HepG2 (cell line): ENCODE measurements around the gene IMPDH1. TPM values are rescaled to one million over a fixed set of nuclear protein-coding genes. Genes with fewer than 3 reads are reported as not detected.

ENCODE experiments used
- ARNT ChIP-seq: fragments of 450-650 bp; IDR thresholded peaks from 2 replicates; pipeline ENCODE4 v1.6.1; 2017
- ATF5 ChIP-seq: sonication (generic); formaldehyde crosslinking; IDR thresholded peaks from 2 replicates; pipeline ENCODE4 v1.4.0; 2020; ENCODE audit warnings: mild to moderate bottlenecking, low read depth, missing genetic modification reagents
- ATF7 ChIP-seq, 2 experiments: fragments of 450-650 bp in 1 of 2; sonication (generic) in 1 of 2; formaldehyde crosslinking in 1 of 2; IDR thresholded peaks; 2 replicates each; pipeline versions ENCODE4 v1.4.0 to v1.6.1; 2016 to 2020; ENCODE audit warnings: antibody characterized with exemption in 1 of 2, mild to moderate bottlenecking in 1 of 2, missing genetic modification reagents in 1 of 2
- HNF1A ChIP-seq, 2 experiments: sonication (generic) in 1 of 2; formaldehyde crosslinking in 1 of 2; IDR thresholded peaks; 2 replicates each; pipeline versions ENCODE4 v1.4.0 to v1.6.1; 2016 to 2020; ENCODE audit warnings: borderline replicate concordance in 1 of 2, low read depth in 1 of 2, mild to moderate bottlenecking in 1 of 2, missing genetic modification reagents in 1 of 2
- HNF4G ChIP-seq, 2 experiments: sonication (generic) in 1 of 2; formaldehyde crosslinking in 1 of 2; IDR thresholded peaks; 2 replicates each; pipeline versions ENCODE4 v1.4.0 to v1.6.1; 2011 to 2020; ENCODE audit warnings: borderline replicate concordance in 2 of 2, low read depth in 2 of 2, mild to moderate bottlenecking in 2 of 2, low read length in 1 of 2, missing genetic modification reagents in 1 of 2, moderate library complexity in 1 of 2
- ISX ChIP-seq: sonication (generic); formaldehyde crosslinking; conservative IDR thresholded peaks from 2 replicates; pipeline ENCODE4 v1.5.0; 2020; ENCODE audit warnings: missing genetic modification reagents
- KLF9 ChIP-seq: IDR thresholded peaks from 2 replicates; pipeline ENCODE4 v1.6.1; 2016; ENCODE audit warnings: low read depth
- POLR2AphosphoS5 ChIP-seq: IDR thresholded peaks from 2 replicates; pipeline ENCODE4 v1.6.1; 2012; ENCODE audit warnings: low read depth, low read length
- PRMT3 ChIP-seq: sonication (generic); formaldehyde crosslinking; IDR thresholded peaks from 2 replicates; pipeline ENCODE4 v1.8.1; 2022; ENCODE audit warnings: low read depth, mild to moderate bottlenecking, moderate library complexity, missing genetic modification reagents, borderline replicate concordance
- SNAPC5 ChIP-seq: sonication (generic); formaldehyde crosslinking; IDR thresholded peaks from 2 replicates; pipeline ENCODE4 v1.8.1; 2023; ENCODE audit warnings: mild to moderate bottlenecking, missing genetic modification reagents, borderline replicate concordance
- SUZ12 ChIP-seq: fragments of 150-350 bp; IDR thresholded peaks from 2 replicates; pipeline ENCODE4 v1.6.1; 2014; ENCODE audit warnings: low read depth, low read length
- TEF ChIP-seq: sonication (generic); formaldehyde crosslinking; IDR thresholded peaks from 2 replicates; pipeline ENCODE4 v1.5.0; 2020; ENCODE audit warnings: missing genetic modification reagents
- YY1 ChIP-seq: IDR thresholded peaks from 2 replicates; pipeline ENCODE4 v1.6.1; 2011; ENCODE audit warnings: low read length, low read depth, moderate library complexity, mild to moderate bottlenecking; ENCODE audit not compliant: insufficient read depth, insufficient replicate concordance
- ZNF235 ChIP-seq: sonication (generic); formaldehyde crosslinking; IDR thresholded peaks from 2 replicates; pipeline ENCODE4 v1.8.1; 2023; ENCODE audit warnings: mild to moderate bottlenecking, missing genetic modification reagents, borderline replicate concordance
- ZNF468 ChIP-seq: sonication (generic); formaldehyde crosslinking; IDR thresholded peaks from 2 replicates; pipeline ENCODE4 v1.8.0; 2022; ENCODE audit warnings: mild to moderate bottlenecking, moderate library complexity, missing genetic modification reagents
- ZNF501 ChIP-seq: sonication (generic); formaldehyde crosslinking; IDR thresholded peaks from 2 replicates; pipeline ENCODE4 v1.5.1; 2020; ENCODE audit warnings: mild to moderate bottlenecking, moderate library complexity, missing genetic modification reagents
- ZNF569 ChIP-seq: sonication (generic); formaldehyde crosslinking; IDR thresholded peaks from 2 replicates; pipeline ENCODE4 v1.5.0; 2020; ENCODE audit warnings: mild to moderate bottlenecking, missing genetic modification reagents, moderate library complexity, borderline replicate concordance
- ZNF720 ChIP-seq: sonication (generic); formaldehyde crosslinking; IDR thresholded peaks from 2 replicates; pipeline ENCODE4 v1.4.0; 2020; ENCODE audit warnings: missing genetic modification reagents
- ZSCAN20 ChIP-seq: sonication (generic); formaldehyde crosslinking; IDR thresholded peaks from 2 replicates; pipeline ENCODE4 v1.4.0; 2020; ENCODE audit warnings: missing genetic modification reagents, mild to moderate bottlenecking, borderline replicate concordance
- polyA plus RNA-seq, 8 experiments: library from polyadenylated mRNA; depleted of rRNA in 3 of 8; stranded (reverse) in 7 of 8; unstranded in 1 of 8; fragments of >200 nt; fragmentation: Illumina TruSeq in 4 of 8; extraction: Trizol in 4 of 8; gene quantifications; 2 replicates each; pipeline versions ENCODE4 v1.2.1 to v1.2.3, GENCODE V29; 2011 to 2016; ENCODE audit warnings: low read depth in 4 of 8, missing spikeins in 1 of 8, mixed read lengths in 1 of 8; ENCODE audit not compliant: insufficient read depth in 1 of 8
- total RNA-seq, 5 experiments: library from RNA; depleted of rRNA; stranded (reverse); fragments of >200 nt; fragmentation: Illumina TruSeq; extraction: Trizol; gene quantifications; 2 replicates each; pipeline ENCODE4 v1.2.3, GENCODE V29; 2016; ENCODE audit warnings: low read depth in 1 of 5
- TF ChIP-seq, protein P1 (sequence below): sonication (generic); formaldehyde crosslinking; IDR thresholded peaks from 2 replicates; pipeline ENCODE4 v1.4.0; 2020; ENCODE audit warnings: missing genetic modification reagents

Gene IMPDH1
- total and polyA plus RNA-seq, 2 of the 13 experiments (the other 11 are each of a cell fraction or from before 2014, with no cell fraction given) = 22.8 to 34.0 TPM

DNA sequence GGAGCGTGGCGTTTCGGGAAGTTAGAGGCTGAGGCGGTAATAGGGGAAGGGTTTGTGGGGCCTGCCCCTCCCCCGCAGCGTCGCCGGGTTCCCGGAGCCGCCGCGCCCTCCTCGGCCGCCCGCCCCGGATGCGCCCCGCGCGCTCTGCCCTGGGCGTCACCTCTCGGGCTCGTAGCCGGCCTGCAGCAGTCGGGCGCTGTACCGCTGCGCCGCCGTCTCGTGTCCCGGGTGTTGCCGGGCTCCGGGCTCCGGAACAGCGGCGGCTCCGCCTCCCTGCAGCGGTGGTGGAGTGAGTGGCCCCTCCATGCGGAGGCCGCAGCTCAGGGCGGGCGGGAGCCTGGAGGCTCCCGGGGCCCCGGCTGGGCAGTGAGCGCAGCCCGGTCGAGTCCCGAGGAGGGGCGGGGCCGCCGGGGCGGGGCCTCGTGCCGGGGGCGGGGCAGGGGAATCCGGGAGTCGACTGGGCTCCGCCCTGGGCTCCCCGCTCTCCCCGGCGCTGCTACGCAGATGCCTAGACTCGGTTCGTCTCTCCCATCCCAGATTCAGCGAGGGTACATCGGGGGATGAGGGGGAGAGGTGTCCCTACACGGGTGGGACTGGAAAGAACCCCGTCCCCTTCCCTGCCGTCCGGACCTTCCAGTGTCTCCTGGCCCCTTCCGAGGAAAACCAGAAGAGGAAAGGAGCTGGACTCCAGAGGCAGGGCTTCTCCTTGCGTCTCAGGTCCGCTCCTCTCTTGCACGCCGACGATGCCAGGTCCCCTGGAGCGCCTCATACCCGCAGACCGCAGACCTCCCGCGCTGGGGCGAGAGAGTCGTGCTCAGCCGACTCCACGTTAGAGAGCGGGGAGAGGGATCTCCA, at the start of gene IMPDH1 (continued):
- TF ChIP-seq, protein P1, sequence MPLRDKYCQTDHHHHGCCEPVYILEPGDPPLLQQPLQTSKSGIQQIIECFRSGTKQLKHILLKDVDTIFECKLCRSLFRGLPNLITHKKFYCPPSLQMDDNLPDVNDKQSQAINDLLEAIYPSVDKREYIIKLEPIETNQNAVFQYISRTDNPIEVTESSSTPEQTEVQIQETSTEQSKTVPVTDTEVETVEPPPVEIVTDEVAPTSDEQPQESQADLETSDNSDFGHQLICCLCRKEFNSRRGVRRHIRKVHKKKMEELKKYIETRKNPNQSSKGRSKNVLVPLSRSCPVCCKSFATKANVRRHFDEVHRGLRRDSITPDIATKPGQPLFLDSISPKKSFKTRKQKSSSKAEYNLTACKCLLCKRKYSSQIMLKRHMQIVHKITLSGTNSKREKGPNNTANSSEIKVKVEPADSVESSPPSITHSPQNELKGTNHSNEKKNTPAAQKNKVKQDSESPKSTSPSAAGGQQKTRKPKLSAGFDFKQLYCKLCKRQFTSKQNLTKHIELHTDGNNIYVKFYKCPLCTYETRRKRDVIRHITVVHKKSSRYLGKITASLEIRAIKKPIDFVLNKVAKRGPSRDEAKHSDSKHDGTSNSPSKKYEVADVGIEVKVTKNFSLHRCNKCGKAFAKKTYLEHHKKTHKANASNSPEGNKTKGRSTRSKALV (CRISPR knock-in tag) = 0 out of 2 replicates have a peak, but pooled peaks have one; percentile 46
- no peak for TF ChIP-seq ATF7 (IDR thresholded peaks at IDR 0.05)
- no peak for TF ChIP-seq ATF7 (CRISPR knock-in tag; IDR thresholded peaks at IDR 0.05)
- TF ChIP-seq TEF (CRISPR knock-in tag) = no peak
- TF ChIP-seq ZNF235 = peak; percentile 81
- no peak for TF ChIP-seq ZNF569 (CRISPR knock-in tag)
- TF ChIP-seq ZNF720 = no peak
- TF ChIP-seq PRMT3 = no peak
- TF ChIP-seq ZSCAN20 (CRISPR knock-in tag) = peak; percentile 40; the same call in 1 of the 2 replicates
- no peak for TF ChIP-seq ARNT
- peak; percentile 33; the same call in 1 of the 2 replicates for TF ChIP-seq POLR2AphosphoS5
- TF ChIP-seq SUZ12 = no peak
- TF ChIP-seq KLF9 (CRISPR knock-in tag) = no peak
- TF ChIP-seq HNF1A (IDR thresholded peaks at IDR 0.05; ENCODE audit: low read depth) = no peak
- TF ChIP-seq HNF1A (CRISPR knock-in tag; IDR thresholded peaks at IDR 0.05; ENCODE audit: borderline replicate concordance) = no peak
- TF ChIP-seq ZNF501 (CRISPR knock-in tag) = no peak
- no peak for TF ChIP-seq ISX
- TF ChIP-seq HNF4G (IDR thresholded peaks at IDR 0.05; ENCODE audit: borderline replicate concordance, low read depth, low read length) = no peak
- no peak for TF ChIP-seq HNF4G (CRISPR knock-in tag; IDR thresholded peaks at IDR 0.05; ENCODE audit: borderline replicate concordance, low read depth)
- TF ChIP-seq YY1 = no peak
- TF ChIP-seq ATF5 = no peak
- no peak for TF ChIP-seq SNAPC5
- no peak for TF ChIP-seq ZNF468 (CRISPR knock-in tag)
